Amniotic stem cell (primary cell): ENCODE data around the gene SMYD1.

Experiments used
- DNase-seq: peaks from one replicate; lab custom pipeline; 2025; lab: John Stamatoyannopoulos, UW

The SMYD1 gene

GRCh38 chr2:88122141-88122884, 54.7 kb downstream of the SMYD1 start:
- DNase-seq, result no peak

- DNase-seq, result no peak
Observed at GRCh38 chr2:88123164-88123974, 55.7 kb downstream of the SMYD1 start.

- DNase-seq, result no peak
Observed at GRCh38 chr2:88123975-88124917, 56.6 kb downstream of the SMYD1 start.

- DNase-seq, result no peak
Observed at GRCh38 chr2:88125344-88125923, 57.8 kb downstream of the SMYD1 start.

- DNase-seq, result no peak
Observed at GRCh38 chr2:88125924-88126771, 58.5 kb downstream of the SMYD1 start.

GRCh38 chr2:88126772-88127637, 59.4 kb downstream of the SMYD1 start:
- DNase-seq, result no peak

GRCh38 chr2:88127638-88127887, 59.9 kb downstream of the SMYD1 start:
- no peak for DNase-seq

- no peak for DNase-seq
Observed at GRCh38 chr2:88127888-88128653, 60.4 kb downstream of the SMYD1 start, which contains the start of gene FABP1. TSS of gene FABP1 (minus strand) at chr2:88128062. CDS start at chr2:88128017, 45 bp downstream.

GRCh38 chr2:88128654-88129312, 61.2 kb downstream of the SMYD1 start:
- DNase-seq, result no peak

- no peak for DNase-seq
Observed at GRCh38 chr2:88129313-88129959, 61.8 kb downstream of the SMYD1 start.

GRCh38 chr2:88131201-88131998, 63.8 kb downstream of the SMYD1 start:
- DNase-seq, result no peak

- DNase-seq, result no peak
Observed at GRCh38 chr2:88131999-88132368, 64.4 kb downstream of the SMYD1 start.

- no peak for DNase-seq
Observed at GRCh38 chr2:88133875-88134274, 66.2 kb downstream of the SMYD1 start.

- no peak for DNase-seq
Observed at GRCh38 chr2:88136817-88137216, 69.2 kb downstream of the SMYD1 start.

GRCh38 chr2:88137833-88138232, 70.2 kb downstream of the SMYD1 start:
- DNase-seq, result no peak

- DNase-seq, result no peak
Observed at GRCh38 chr2:88139203-88139702, 71.6 kb downstream of the SMYD1 start.

- no peak for DNase-seq
Observed at GRCh38 chr2:88139804-88140203, 72.2 kb downstream of the SMYD1 start.
